HG03342 (cell line): Measurements from ENCODE around the gene TRIM49D2.
"Not testable (repeated sequence)": the region's sequence is repeated elsewhere in the genome, so short reads cannot be mapped to it uniquely, and the experiment has no call there.

Source experiments
- ATAC-seq: cut with Tn5 transposase; IDR thresholded peaks from one replicate; pipeline ENCODE4 v1.9.1; 2021; ENCODE audit warnings: mild to moderate bottlenecking, moderate library complexity; ENCODE audit not compliant: unreplicated experiment

TRIM49D2 gene

DNA sequence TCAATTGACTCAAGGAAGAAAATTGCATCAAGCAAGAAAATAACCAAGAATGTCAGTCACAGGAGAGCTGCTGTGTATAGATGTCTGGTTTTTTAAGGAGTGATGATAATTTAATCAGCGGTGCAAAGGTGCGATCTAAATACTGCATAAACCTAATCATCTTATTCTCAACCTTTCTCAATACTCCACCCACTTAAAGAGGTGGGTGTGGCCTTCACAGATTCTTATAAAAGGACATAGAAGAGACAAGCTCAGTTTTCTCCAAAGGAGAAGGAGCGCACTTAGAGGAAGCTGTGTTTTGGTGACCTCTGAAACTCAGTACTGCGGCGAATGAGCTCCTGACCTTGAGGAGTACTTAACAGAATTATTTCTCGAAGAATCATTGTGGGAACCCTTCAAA, at the start of gene TRIM49D2:
TSS of gene TRIM49D2 (plus strand) at position 301 of the 400 bp plus-strand sequence. CDS start 2,698 bp downstream, outside the sequence.
- ATAC-seq = not testable (repeated sequence)

DNA sequence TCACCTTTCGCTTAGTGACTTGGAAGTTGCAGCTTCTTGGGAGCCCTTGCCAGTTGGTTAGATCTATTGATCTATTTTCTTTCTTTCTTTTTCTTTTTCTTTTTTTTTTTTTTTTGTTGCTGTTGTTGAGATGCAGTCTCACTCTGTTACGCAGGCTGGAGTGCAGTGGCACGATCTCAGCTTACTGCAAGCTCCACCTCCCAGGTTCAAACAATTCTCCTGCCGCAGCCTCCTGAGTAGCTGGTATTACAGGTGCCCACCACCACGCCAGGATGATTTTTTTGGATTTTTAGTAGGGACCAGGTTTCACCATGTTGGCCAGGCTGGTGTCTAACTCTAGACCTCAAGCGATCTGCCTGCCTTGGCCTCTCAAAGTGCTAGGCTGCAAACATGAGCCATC, 46.4 kb upstream of the TRIM49D2 start:
- ATAC-seq = not testable (repeated sequence)

DNA sequence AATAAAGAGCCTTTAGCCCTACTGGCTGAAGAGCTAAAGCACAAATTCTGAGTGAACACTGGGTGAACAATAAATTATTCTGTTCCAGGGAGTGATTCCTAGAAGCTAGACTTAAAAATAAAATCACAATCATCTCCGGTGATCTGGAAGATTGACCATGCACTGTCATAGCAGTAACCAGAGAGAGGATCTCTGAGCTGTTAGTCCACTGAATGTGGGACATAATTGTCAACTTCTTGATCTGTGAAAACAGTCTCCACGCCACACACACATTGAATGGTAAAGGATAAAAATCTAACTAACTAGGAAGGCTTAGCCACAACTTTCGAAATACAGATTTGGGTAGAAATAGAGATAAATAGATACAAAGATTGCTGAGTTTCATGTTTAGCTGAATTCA, 30.6 kb upstream of the TRIM49D2 start:
- ATAC-seq = not testable (repeated sequence)

GRCh38 chr11:89900809-89901208, 23.1 kb upstream of the TRIM49D2 start:
- not testable (repeated sequence) for ATAC-seq

GRCh38 chr11:89922195-89922660, 1.6 kb upstream of the TRIM49D2 start, which contains the start of gene TRIM49D1:
TSS of gene TRIM49D1 (minus strand) at chr11:89922245. CDS start at chr11:89917710, 4,535 bp downstream.
- no peak for ATAC-seq

DNA sequence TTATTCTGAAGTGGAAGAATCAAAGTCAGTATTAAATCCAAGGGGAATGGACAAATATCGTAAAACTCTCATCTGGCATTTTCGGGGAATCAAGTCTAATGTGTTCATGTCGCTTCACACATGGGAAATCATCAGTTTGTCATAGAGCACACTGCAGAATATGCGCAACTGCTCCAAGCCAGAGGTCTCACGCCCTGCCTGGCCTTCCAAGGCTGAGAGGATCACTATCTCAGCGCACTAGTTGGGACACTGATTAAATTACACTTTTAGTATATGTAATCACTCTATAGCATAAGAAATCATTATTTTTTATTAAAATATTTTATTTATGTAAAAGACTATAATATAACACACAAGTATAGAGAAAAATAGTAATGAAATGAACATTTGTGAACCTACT, 37.0 kb downstream of the TRIM49D2 start:
- ATAC-seq = not testable (repeated sequence)

- ATAC-seq = not testable (repeated sequence)
These were observed 41.9 kb downstream of the TRIM49D2 start, which contains the start of gene TRIM64 for GRCh38 chr11:89965737-89966136. TSS of gene TRIM64 (plus strand) at chr11:89966037. CDS start at chr11:89968504, 2,467 bp downstream.
